GM19099 (cell line): ENCODE data around the gene NRXN3.

Source experiments
- POLR2A ChIP-seq: IDR thresholded peaks from 3 replicates; pipeline ENCODE4 v1.6.1; 2011; ENCODE audit warnings: low read depth; ENCODE audit not compliant: insufficient read length; ENCODE audit errors: extremely low read depth

NRXN3 gene

GRCh38 chr14:79281244-79282152 is 1111.3 kb downstream of the NRXN3 start:
- TF ChIP-seq POLR2A = no peak

GRCh38 chr14:79284621-79285020 is 1114.4 kb downstream of the NRXN3 start:
- no peak for TF ChIP-seq POLR2A

DNA sequence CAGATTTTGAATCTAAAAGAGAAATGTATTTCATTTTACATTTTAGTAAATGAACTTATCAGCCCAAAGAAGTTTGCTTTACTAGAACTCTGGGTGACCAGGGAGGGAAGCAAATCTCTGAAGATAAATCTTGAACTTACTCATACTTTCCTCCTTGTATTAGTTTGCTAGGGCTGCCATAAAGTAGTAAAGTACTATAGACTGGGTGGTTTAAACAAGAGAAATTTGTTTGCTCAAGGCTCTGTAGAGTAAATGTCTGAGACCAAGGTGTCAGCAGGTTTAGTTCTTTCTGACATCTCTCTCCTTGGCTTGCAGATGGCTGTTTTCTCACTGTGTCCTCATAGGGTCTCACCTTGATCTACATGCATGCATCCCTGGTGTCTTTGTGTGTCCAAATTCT is 1115.1 kb downstream of the NRXN3 start:
- TF ChIP-seq POLR2A = no peak

- no peak for TF ChIP-seq POLR2A
Measured at GRCh38 chr14:79287976-79288375, 1117.8 kb downstream of the NRXN3 start.

DNA sequence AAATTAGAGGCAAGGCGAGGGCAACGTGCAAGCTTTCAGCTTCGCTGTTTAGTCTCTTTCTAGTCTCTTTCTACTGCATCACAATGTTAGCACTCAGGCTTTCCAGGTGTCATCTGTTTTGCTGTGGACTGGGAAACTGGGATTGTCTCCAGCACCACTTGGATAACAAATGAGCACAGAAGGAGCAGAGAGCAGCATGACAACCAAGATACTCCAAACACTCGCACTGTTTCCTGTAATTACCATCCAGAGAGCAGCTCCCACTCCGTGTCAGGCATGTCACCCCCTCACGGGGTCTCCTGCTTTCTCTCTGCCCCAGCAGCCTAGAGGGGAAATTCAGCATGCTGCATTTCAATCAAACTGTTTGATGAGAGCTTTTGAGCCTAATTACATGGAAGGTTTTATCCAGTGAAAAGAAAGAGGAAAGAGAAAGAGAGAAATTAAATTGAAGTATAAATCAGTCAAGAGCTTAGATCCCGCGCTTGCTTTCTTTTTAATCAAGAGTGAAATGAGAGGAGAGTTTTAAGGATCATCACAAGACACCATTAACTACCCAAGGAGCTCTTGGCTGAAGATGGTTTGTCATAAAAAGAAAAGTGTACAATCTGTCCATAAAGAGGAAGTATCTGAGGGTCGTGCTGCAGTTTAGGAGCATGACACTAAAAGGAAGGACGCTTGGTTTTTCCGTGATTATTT is 1123.5 kb downstream of the NRXN3 start:
- no peak for TF ChIP-seq POLR2A

DNA sequence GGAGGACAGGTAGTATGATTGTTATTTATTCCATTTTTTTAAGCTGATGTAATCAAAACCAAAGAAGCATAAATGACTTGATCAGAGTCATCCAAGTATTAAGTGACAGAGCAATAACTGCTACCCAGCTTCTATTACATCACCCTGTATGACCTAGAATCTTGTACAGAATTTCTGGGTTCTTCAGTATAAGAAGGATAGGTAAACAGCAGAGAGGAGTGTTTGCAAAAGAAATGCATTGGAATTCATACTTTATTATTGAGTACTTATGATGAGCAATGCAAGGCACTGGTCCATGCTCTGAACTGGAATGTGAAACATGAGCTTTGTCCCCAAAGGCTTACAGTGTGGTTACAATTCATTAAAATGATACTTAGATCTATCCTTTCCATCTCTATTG is 1124.3 kb downstream of the NRXN3 start:
- no peak for TF ChIP-seq POLR2A

DNA sequence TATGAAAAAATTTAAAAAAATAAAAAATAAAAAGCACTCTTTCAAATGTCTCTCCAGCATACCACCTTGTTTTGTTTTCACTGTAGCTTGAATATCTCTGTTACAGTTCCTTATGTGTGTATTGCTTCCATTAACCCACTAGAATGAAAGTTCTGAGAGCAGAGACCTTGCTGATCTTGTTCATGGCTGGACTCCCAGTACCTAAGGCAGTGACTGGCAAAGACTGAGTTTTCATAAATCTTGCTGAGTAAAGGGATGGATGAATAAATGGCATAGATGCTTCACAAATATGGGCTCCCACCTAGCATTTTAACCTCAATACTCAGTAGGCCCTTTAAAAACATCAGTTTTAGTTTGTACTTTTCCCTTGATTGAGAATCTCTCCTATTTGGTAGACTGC is 1125.2 kb downstream of the NRXN3 start:
- TF ChIP-seq POLR2A = no peak

DNA sequence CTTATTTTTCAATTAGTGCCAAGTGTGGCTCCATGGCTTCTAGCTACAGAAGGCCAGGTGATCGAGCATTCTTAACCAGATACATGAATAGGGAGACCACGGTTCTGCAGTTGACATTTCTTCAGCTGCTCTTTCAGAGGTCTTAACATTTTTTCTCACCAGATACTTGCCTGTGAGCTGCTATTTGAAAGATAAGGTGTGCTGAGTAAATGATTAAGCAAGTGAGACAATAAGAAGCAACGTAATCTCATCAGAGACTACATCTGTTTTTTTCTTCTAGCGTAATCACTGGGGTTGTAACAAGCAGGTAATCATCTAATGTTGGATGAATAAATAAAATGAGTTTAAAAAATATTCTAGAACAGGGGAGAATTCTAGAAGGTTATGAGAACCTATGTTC is 1128.2 kb downstream of the NRXN3 start:
- TF ChIP-seq POLR2A = no peak

DNA sequence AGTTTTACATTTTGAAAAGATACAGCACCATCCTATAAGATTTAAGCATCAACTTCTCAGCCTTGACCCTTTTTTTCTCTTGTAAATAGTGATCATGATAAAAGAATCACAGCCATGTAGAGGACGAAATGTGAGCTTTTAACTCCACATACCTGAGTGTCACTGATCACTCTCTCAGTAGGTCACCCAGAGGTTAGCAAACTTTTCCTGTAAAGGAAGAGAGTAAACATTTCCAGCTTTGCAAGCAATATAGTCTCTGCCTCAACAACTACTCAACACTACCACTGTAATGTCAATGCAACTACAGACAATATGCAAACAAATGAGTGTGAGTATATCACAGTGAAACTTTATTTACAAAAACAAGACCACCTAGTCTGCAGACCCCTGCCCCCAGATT is 1129.0 kb downstream of the NRXN3 start:
- no peak for TF ChIP-seq POLR2A

- TF ChIP-seq POLR2A = no peak
Measured at GRCh38 chr14:79304279-79304678, 1134.1 kb downstream of the NRXN3 start.

DNA sequence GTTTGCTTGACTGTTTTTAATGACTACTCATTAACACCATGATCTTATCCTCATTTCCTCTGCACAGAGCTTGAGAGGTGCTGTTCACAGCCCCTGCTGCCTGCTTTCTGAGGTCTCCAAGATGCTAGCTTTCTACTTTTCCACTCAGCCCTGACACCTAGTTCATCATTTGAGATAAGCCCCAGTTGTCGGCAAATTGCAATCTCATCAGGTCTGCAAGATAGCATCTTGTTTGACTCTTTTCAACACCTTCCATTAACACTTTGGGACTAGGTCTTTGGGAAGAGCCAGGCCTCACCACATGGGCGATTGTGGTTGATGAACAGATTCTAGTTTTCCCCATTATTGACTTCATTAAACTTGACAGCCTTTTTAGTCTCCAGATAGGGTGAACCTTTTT is 1136.4 kb downstream of the NRXN3 start:
- TF ChIP-seq POLR2A = no peak

GRCh38 chr14:79318371-79318770 is 1148.2 kb downstream of the NRXN3 start:
- TF ChIP-seq POLR2A = no peak

- TF ChIP-seq POLR2A = no peak
Measured at GRCh38 chr14:79320561-79320960, 1150.4 kb downstream of the NRXN3 start.

- no peak for TF ChIP-seq POLR2A
Measured at GRCh38 chr14:79321070-79321469, 1150.9 kb downstream of the NRXN3 start.

DNA sequence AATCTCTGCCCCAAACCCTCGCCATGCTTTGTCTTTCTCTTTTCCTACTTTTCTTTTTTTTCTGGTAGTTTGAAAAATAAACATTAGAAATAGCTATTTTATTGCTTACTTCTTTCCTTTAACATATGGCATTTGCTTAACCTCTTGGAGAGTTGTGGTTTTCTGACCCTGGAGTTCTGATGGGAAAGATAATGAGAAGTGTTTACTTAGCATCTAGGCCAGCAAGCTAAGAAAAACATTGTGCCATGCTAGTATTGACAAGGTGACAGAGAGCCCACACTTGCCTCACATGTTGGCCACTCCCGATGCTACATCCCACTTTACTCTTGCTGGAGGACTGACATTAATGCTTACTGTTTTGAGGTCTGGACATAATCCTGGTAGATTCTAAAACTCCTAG is 1154.9 kb downstream of the NRXN3 start:
- TF ChIP-seq POLR2A = no peak

- TF ChIP-seq POLR2A = no peak
Measured at GRCh38 chr14:79325557-79325956, 1155.4 kb downstream of the NRXN3 start.
